ENCODE results near the gene PVR. TPM values are rescaled to one million over a fixed set of nuclear protein-coding genes. Genes with fewer than 3 reads are reported as not detected.

Gene PVR
- total RNA-seq, 3 donors from 2014 or later, result 8.5 to 30.2 (median 22.0) TPM

DNA sequence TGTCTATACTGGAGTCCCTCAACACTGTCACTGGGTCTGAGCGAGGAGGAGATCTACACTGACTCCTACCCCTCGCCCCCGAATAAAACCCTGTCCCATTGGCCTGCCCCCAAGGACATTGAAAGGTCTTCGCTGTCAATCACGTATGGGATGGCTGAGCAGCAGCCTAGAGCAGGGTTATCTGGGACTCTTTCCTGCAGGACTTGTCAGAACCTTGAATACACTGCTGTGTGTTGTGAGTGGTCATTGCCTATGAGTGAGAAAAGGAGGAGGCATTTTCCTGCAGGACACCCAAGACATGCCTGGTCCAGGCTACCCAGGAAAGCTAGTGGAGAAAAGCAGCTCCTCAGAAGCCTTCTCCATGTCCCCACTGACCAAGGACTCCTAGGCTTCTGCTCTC is 9.6 kb downstream of the PVR start:
- no peak for DNase-seq (ENCODE audit: low spot score in 2 of 2)
- intact Hi-C loops (cut with DNase I; ENCODE audit: low total_unique reads), result no loop called here
- no peaks in the 10 kb centered on the region for H3K36me3 ChIP-seq
- no peak for TF ChIP-seq POLR2A (IDR thresholded peaks at IDR 0.05)
- no peak for TF ChIP-seq CTCF (IDR thresholded peaks at IDR 0.05)
- TF ChIP-seq POLR2AphosphoS5 (IDR thresholded peaks at IDR 0.05), result no peak
- H3K4me1 ChIP-seq, result no peaks in the 10 kb centered on the region
- no peak overlapping the region for H3K27ac ChIP-seq
- no peaks in the 10 kb centered on the region for H3K9me3 ChIP-seq
- no peaks in the 10 kb centered on the region for H3K27me3 ChIP-seq
- H3K4me3 ChIP-seq, result no peak overlapping the region

DNA sequence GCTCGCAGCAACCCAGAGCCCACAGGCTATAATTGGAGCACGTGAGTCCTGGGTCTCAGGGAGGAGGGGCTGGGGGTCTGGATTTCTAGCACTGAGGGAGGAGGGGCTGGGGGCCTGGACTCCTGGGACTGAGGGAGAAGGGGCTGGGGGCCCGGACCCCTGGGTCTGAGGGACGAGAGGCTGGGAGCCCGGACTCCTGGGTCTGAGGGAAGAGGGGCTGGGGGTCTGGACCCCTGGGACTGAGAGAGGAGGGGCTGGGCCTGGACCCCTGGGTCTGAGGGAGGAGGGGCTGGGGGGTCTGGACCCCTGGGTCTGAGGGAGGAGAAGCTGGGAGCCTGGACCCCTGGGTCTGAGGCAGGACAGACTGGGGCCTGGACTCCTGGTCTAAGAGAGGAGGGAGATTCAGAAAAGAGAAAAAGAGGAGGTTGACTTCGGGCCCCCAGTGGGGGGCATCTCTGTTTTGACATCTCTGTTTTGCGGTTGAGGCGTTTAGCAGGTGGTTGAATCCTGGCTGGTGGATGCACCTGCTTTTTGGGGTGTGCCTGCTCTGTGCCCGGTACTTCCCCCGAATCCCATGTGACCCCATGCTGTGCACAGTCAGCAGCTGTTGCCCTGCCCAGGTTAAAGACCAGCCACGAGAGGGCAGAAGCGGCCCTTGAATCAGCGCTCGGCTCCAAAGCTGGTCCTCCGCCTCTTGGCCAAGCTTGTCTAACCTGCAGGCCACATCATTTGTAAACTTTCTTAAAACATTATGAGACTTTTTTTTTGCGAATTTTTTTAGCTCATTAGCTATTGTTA is 10.5 kb downstream of the PVR start:
- Histone ChIP-seq H3K36me3 (no peaks in the 10 kb centered on the region), H3K27ac (no peak overlapping the region), H3K4me3 (no peak overlapping the region), H3K9me3 (no peaks in the 10 kb centered on the region), H3K27me3 (no peaks in the 10 kb centered on the region), H3K4me1 (no peaks in the 10 kb centered on the region)
- peak in 2 of 3 donors; percentile 51 to 60 for TF ChIP-seq CTCF (IDR thresholded peaks at IDR 0.05)
- TF ChIP-seq POLR2A (IDR thresholded peaks at IDR 0.05), result no peak
- DNase-seq (ENCODE audit: low spot score in 2 of 2), result peak; percentile 50 to 78
- intact Hi-C loops (cut with DNase I; ENCODE audit: low total_unique reads), result no loop called here

- no peaks in the 10 kb centered on the region for H3K36me3 ChIP-seq
- H3K4me1 ChIP-seq, result no peaks in the 10 kb centered on the region
- intact Hi-C loops (cut with DNase I; ENCODE audit: low total_unique reads), result no loop called here
- H3K9me3 ChIP-seq, result no peaks in the 10 kb centered on the region
- no peak overlapping the region for H3K4me3 ChIP-seq
- no peak overlapping the region for H3K27ac ChIP-seq
- peak in 1 of 2 donors; percentile 23 for DNase-seq (ENCODE audit: low spot score in 2 of 2)
- no peaks in the 10 kb centered on the region for H3K27me3 ChIP-seq
- TF ChIP-seq POLR2AphosphoS5 (IDR thresholded peaks at IDR 0.05) (no peak), POLR2A (IDR thresholded peaks at IDR 0.05) (no peak), CTCF (IDR thresholded peaks at IDR 0.05) (peak; percentile 59 to 82 (median 79))
These were observed 13.7 kb downstream of the PVR start for GRCh38 chr19:44657211-44657921.

GRCh38 chr19:44658069-44658733 is 14.5 kb downstream of the PVR start:
- H3K27me3 ChIP-seq, result no peaks in the 10 kb centered on the region
- TF ChIP-seq POLR2A (IDR thresholded peaks at IDR 0.05) (no peak), POLR2AphosphoS5 (IDR thresholded peaks at IDR 0.05) (no peak), CTCF (IDR thresholded peaks at IDR 0.05) (no peak)
- H3K27ac ChIP-seq, result no peak overlapping the region
- DNase-seq (ENCODE audit: low spot score in 2 of 2), result no peak
- H3K4me3 ChIP-seq, result no peak overlapping the region
- no peaks in the 10 kb centered on the region for H3K36me3 ChIP-seq
- no peaks in the 10 kb centered on the region for H3K9me3 ChIP-seq
- H3K4me1 ChIP-seq, result no peaks in the 10 kb centered on the region
- intact Hi-C loops (cut with DNase I; ENCODE audit: low total_unique reads), result no loop called here

DNA sequence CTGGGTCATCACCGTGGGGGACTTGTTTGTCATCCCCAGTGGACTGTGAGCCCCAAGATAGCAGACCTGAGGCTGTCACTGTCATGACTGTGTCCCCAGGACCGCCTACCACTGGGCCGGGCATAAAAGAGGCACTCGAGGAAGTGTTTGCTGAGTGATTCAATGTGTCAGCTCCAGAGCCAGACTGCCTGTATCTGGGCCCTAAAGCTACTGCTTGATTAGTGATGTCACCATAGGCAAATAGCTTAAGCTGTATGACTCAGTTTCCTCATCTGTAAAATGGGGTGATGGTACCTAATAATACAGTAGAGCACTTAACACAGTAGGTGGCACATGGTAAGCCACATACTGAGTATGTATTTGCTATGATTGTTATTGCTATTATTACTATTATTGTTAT is 16.4 kb downstream of the PVR start:
- DNase-seq (ENCODE audit: low spot score in 2 of 2), result no peak
- H3K27me3 ChIP-seq, result no peaks in the 10 kb centered on the region
- no peak overlapping the region for H3K4me3 ChIP-seq
- no peaks in the 10 kb centered on the region for H3K9me3 ChIP-seq
- H3K36me3 ChIP-seq, result no peaks in the 10 kb centered on the region
- TF ChIP-seq POLR2A (IDR thresholded peaks at IDR 0.05), result no peak
- no peak for TF ChIP-seq POLR2AphosphoS5 (IDR thresholded peaks at IDR 0.05)
- TF ChIP-seq CTCF (IDR thresholded peaks at IDR 0.05), result no peak
- intact Hi-C loops (cut with DNase I; ENCODE audit: low total_unique reads), result no loop called here
- no peaks in the 10 kb centered on the region for H3K4me1 ChIP-seq
- no peak overlapping the region for H3K27ac ChIP-seq

All from breast epithelium (tissue), 4 donors.